Ascending aorta (tissue), 2 donors: ENCODE data around the gene GRK1. TPM values are rescaled to one million over a fixed set of nuclear protein-coding genes. Genes with fewer than 3 reads are reported as not detected.

ENCODE experiments used
- DNase-seq, 2 donors: peaks; one replicate each; pipeline ENCODE4 v3.0.0-alpha.2; 2019; ENCODE audit warnings: low spot score in 2 of 2
- H3K27ac ChIP-seq, 2 donors: fragments of 200-600 bp; sonication (generic); one replicate each; pipeline ENCODE4 v1.5.1; 2016 to 2017; ENCODE audit warnings: mild to moderate bottlenecking in 1 of 2
- H3K27me3 ChIP-seq: fragments of 200-600 bp; sonication (generic); one replicate; pipeline ENCODE4 v1.5.1; 2017
- H3K36me3 ChIP-seq, 2 donors: fragments of 200-600 bp; sonication (generic); one replicate each; pipeline ENCODE4 v1.5.1; 2016
- H3K4me1 ChIP-seq, 2 donors: fragments of 200-600 bp; sonication (generic); one replicate each; pipeline ENCODE4 v1.5.1; 2016 to 2017; ENCODE audit warnings: mild to moderate bottlenecking in 1 of 2
- H3K4me3 ChIP-seq, 2 donors: fragments of 200-600 bp; sonication (generic); one replicate each; pipeline ENCODE4 v1.5.1; 2016 to 2017; ENCODE audit warnings: mild to moderate bottlenecking in 1 of 2
- H3K9me3 ChIP-seq, 2 donors: fragments of 200-600 bp; sonication (generic); one replicate each; pipeline ENCODE4 v1.5.1; 2016
- CTCF ChIP-seq, 3 experiments: fragments of 200-600 bp in 2 of 3; fragments of 450-650 bp in 1 of 3; sonication (generic) in 2 of 3; IDR thresholded peaks; one replicate each; pipeline ENCODE4 v1.5.1; 2016 to 2019; ENCODE audit warnings: antibody characterized with exemption in 3 of 3, mild to moderate bottlenecking in 1 of 3, moderate library complexity in 1 of 3
- intact Hi-C: fragments of 100-400 bp; cut with DNase I; formaldehyde crosslinking; loops from one replicate; pipeline ENCODE4 v1.15.1; 2023
- total RNA-seq: library from RNA; depleted of rRNA; stranded (reverse); fragments of >200 nt; gene quantifications from one replicate; pipeline ENCODE4 v1.1.0, GENCODE V29; 2016

GRK1 gene
- total RNA-seq, 1 donor from 2014 or later, result not detected

- no peak overlapping the region for H3K4me3 ChIP-seq
- no peaks in the 10 kb centered on the region for H3K9me3 ChIP-seq
- intact Hi-C loops, result no loop called here
- peaks cover 34 to 41% of the 10 kb centered on the region in 2 donors for H3K36me3 ChIP-seq
- no peak overlapping the region for H3K27ac ChIP-seq
- no peaks in the 10 kb centered on the region for H3K27me3 ChIP-seq
- no peaks in the 10 kb centered on the region for H3K4me1 ChIP-seq
- DNase-seq, result peak in 1 of 2 donors; percentile 33
- TF ChIP-seq CTCF (IDR thresholded peaks at IDR 0.05), result no peak
Measured at GRCh38 chr13:113638806-113639205, 28.2 kb upstream of the GRK1 start.

GRCh38 chr13:113639616-113640262 lies 27.3 kb upstream of the GRK1 start:
- H3K27ac ChIP-seq, result no peak overlapping the region

GRCh38 chr13:113641426-113641825 lies 25.6 kb upstream of the GRK1 start:
- peak in 1 of 2 donors; percentile 22 for DNase-seq
- H3K27ac ChIP-seq, result no peak overlapping the region
- H3K4me1 ChIP-seq, result no peaks in the 10 kb centered on the region
- intact Hi-C loops, result no loop called here
- no peaks in the 10 kb centered on the region for H3K27me3 ChIP-seq
- H3K4me3 ChIP-seq, result no peak overlapping the region
- H3K36me3 ChIP-seq, result peaks cover 21 to 23% of the 10 kb centered on the region in 2 donors
- TF ChIP-seq CTCF (IDR thresholded peaks at IDR 0.05), result no peak
- no peaks in the 10 kb centered on the region for H3K9me3 ChIP-seq

More at GRCh38 chr13:113639616-113640262, 27.3 kb upstream of the GRK1 start:
- peaks cover 30 to 35% of the 10 kb centered on the region in 2 donors for H3K36me3 ChIP-seq
- H3K4me1 ChIP-seq, result no peaks in the 10 kb centered on the region
- H3K27me3 ChIP-seq, result no peaks in the 10 kb centered on the region
- intact Hi-C loops, result no loop called here
- H3K4me3 ChIP-seq, result no peak overlapping the region
- TF ChIP-seq CTCF (IDR thresholded peaks at IDR 0.05), result no peak
- peak in 1 of 2 donors; percentile 24 for DNase-seq
- no peaks in the 10 kb centered on the region for H3K9me3 ChIP-seq

GRCh38 chr13:113642563-113642962 lies 24.5 kb upstream of the GRK1 start:
- Histone ChIP-seq H3K36me3 (peaks cover 15 to 17% of the 10 kb centered on the region in 2 donors), H3K27me3 (no peaks in the 10 kb centered on the region), H3K4me3 (no peak overlapping the region), H3K27ac (no peak overlapping the region), H3K4me1 (peaks cover 0 to 3% of the 10 kb centered on the region in 2 donors), H3K9me3 (no peaks in the 10 kb centered on the region)
- intact Hi-C loops, result no loop called here
- no peak for DNase-seq
- no peak for TF ChIP-seq CTCF (IDR thresholded peaks at IDR 0.05)

GRCh38 chr13:113643593-113643992 lies 23.4 kb upstream of the GRK1 start:
- Histone ChIP-seq H3K4me1 (peaks cover 4 to 7% of the 10 kb centered on the region in 2 donors), H3K27me3 (no peaks in the 10 kb centered on the region), H3K9me3 (no peaks in the 10 kb centered on the region), H3K27ac (no peak overlapping the region), H3K4me3 (no peak overlapping the region), H3K36me3 (peaks cover 8 to 12% of the 10 kb centered on the region in 2 donors)
- DNase-seq, result no peak
- TF ChIP-seq CTCF (IDR thresholded peaks at IDR 0.05), result no peak
- intact Hi-C loops, result no loop called here
